Measurements from ENCODE around the gene GRAPL.
"Not testable (repeated sequence)": the region's sequence is repeated elsewhere in the genome, so short reads cannot be mapped to it uniquely, and the experiment has no call there.

GRCh38 chr17:19157628-19158027 lies 30.2 kb downstream of the GRAPL start:
- TF ChIP-seq CTCF, POLR2A (IDR thresholded peaks at IDR 0.05): not testable (repeated sequence)
